SH-SY5Y (cell line): ENCODE results near the gene TUBB2A.

Source experiments
- GATA2 ChIP-seq: IDR thresholded peaks from 2 replicates; pipeline ENCODE4 v1.6.1; 2011; ENCODE audit warnings: mild to moderate bottlenecking, low read depth, low read length
- GATA3 ChIP-seq: IDR thresholded peaks from 2 replicates; pipeline ENCODE4 v1.6.1; 2011; ENCODE audit warnings: low read depth, mild to moderate bottlenecking, low read length, moderate library complexity

DNA sequence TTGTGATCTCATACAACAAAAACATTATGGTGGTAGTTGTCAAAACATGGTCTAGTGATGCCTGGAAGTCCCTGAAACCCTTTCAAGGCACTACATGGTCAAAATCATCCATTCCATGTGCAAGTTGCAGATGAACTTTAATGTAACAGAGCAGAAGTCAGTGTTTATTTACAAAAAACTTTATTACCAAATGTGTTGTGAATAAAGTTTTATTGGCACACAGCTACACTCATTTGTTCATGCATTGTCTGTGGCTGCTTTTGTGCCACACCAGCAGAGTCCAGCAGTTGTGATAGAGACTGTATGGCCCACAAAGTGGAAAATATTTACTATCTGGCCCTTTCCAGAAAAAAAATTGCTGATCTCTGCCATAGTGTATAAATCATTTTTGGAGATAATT lies 43.3 kb upstream of the TUBB2A start:
- no peak for TF ChIP-seq GATA3
- no peak for TF ChIP-seq GATA2
